K562 (cell line): ENCODE measurements around the gene MBD6. TPM values are rescaled to one million over a fixed set of nuclear protein-coding genes. Genes with fewer than 3 reads are reported as not detected.

Experiments
- ATF7 ChIP-seq: fragments of 450-650 bp; IDR thresholded peaks from 2 replicates; pipeline ENCODE4 v1.7.1; 2014; ENCODE audit warnings: mild to moderate bottlenecking, moderate library complexity
- CBFA2T2 ChIP-seq: fragments of 450-650 bp; conservative IDR thresholded peaks from 2 replicates; pipeline ENCODE4 v1.6.1; 2017; ENCODE audit warnings: mild to moderate bottlenecking
- CREB3L1 ChIP-seq: fragments of 450-650 bp; IDR thresholded peaks from 2 replicates; pipeline ENCODE4 v1.6.1; 2014; ENCODE audit warnings: low read depth, mild to moderate bottlenecking, moderate library complexity, borderline replicate concordance
- CTBP1 ChIP-seq: fragments of 450-650 bp; IDR thresholded peaks from 2 replicates; pipeline ENCODE4 v1.6.1; 2016; ENCODE audit warnings: borderline replicate concordance
- DIDO1 ChIP-seq: fragments of 450-650 bp; IDR thresholded peaks from 2 replicates; pipeline ENCODE4 v1.6.1; 2016; ENCODE audit warnings: low read depth, missing biosample characterization, missing genetic modification characterization
- ELF1 ChIP-seq: fragments of 200-800 bp; sonication (Bioruptor generic); IDR thresholded peaks from 2 replicates; pipeline ENCODE4 v1.6.1; 2016; ENCODE audit warnings: missing genetic modification characterization, missing compliant biosample characterization
- JUN ChIP-seq, 2 experiments: sonication (generic) in 1 of 2; formaldehyde crosslinking in 1 of 2; IDR thresholded peaks; 2 replicates each; pipeline versions ENCODE4 v1.6.1 to v1.8.0; 2012 to 2022; ENCODE audit warnings: borderline replicate concordance in 2 of 2, mild to moderate bottlenecking in 2 of 2, improper control_type of control experiment in 1 of 2, low read depth in 1 of 2, low read length in 1 of 2, missing genetic modification reagents in 1 of 2
- L3MBTL2 ChIP-seq: fragments of 450-650 bp; IDR thresholded peaks from 2 replicates; pipeline ENCODE4 v1.6.1; 2016; ENCODE audit warnings: mild to moderate bottlenecking, moderate library complexity
- MAFF ChIP-seq: IDR thresholded peaks from 2 replicates; pipeline ENCODE4 v1.6.1; 2012; ENCODE audit warnings: low read length, improper control_type of control experiment
- MYC ChIP-seq, 2 experiments: fragments of 250-450 bp in 1 of 2; sonication (Bioruptor Pico) in 1 of 2; IDR thresholded peaks; 2 replicates each; pipeline versions ENCODE4 v1.5.1 to v1.6.1; 2012 to 2021; ENCODE audit warnings: low read depth in 2 of 2, borderline replicate concordance in 1 of 2, improper control_type of control experiment in 1 of 2, low read length in 1 of 2, mild to moderate bottlenecking in 1 of 2, moderate library complexity in 1 of 2
- NFIX ChIP-seq: fragments of 250-450 bp; sonication (Bioruptor Pico); IDR thresholded peaks from 2 replicates; pipeline ENCODE4 v1.4.0; 2020; ENCODE audit warnings: low read depth, mild to moderate bottlenecking, moderate library complexity
- PHB ChIP-seq: fragments of 250-450 bp; sonication (Bioruptor Pico); IDR thresholded peaks from 2 replicates; pipeline ENCODE4 v1.5.0; 2021
- POLR2G ChIP-seq: fragments of 200-400 bp; formaldehyde crosslinking; IDR thresholded peaks from 2 replicates; pipeline ENCODE4 v1.6.1; 2017; ENCODE audit warnings: low read depth, mild to moderate bottlenecking, antibody characterized with exemption, low read length, moderate library complexity
- POLR2H ChIP-seq: IDR thresholded peaks from 2 replicates; pipeline ENCODE4 v1.6.1; 2016; ENCODE audit warnings: missing genetic modification characterization, low read depth, mild to moderate bottlenecking, control low read depth, missing compliant biosample characterization, moderate library complexity
- RAD21 ChIP-seq, 2 experiments: fragments of 250-450 bp in 1 of 2; fragments of 450-650 bp in 1 of 2; sonication (Bioruptor Pico) in 1 of 2; formaldehyde crosslinking in 1 of 2; IDR thresholded peaks in 1 of 2; conservative IDR thresholded peaks in 1 of 2; 2 replicates each; pipeline versions ENCODE4 v1.4.0 to v1.8.0; 2020 to 2022; ENCODE audit warnings: mild to moderate bottlenecking in 2 of 2, moderate library complexity in 1 of 2
- SIN3B ChIP-seq: fragments of 450-650 bp; IDR thresholded peaks from 2 replicates; pipeline ENCODE4 v1.6.1; 2017; ENCODE audit warnings: low read depth, mild to moderate bottlenecking, moderate library complexity
- SRSF3 ChIP-seq: fragments of 200-400 bp; formaldehyde crosslinking; IDR thresholded peaks from 2 replicates; pipeline ENCODE4 v1.6.1; 2016; ENCODE audit warnings: mild to moderate bottlenecking, low read length, moderate library complexity; ENCODE audit not compliant: insufficient read depth
- USF1 ChIP-seq: sonication (generic); formaldehyde crosslinking; IDR thresholded peaks from 2 replicates; pipeline ENCODE4 v1.9.0; 2022; ENCODE audit warnings: mild to moderate bottlenecking, missing genetic modification reagents
- ZBTB17 ChIP-seq: fragments of 450-650 bp; formaldehyde crosslinking; IDR thresholded peaks from 2 replicates; pipeline ENCODE4 v1.4.0; 2020; ENCODE audit warnings: mild to moderate bottlenecking
- ZNF280B ChIP-seq: fragments of 250-450 bp; sonication (Bioruptor Pico); IDR thresholded peaks from 2 replicates; pipeline ENCODE4 v1.5.1; 2021; ENCODE audit warnings: mild to moderate bottlenecking
- ZNF408 ChIP-seq: fragments of 250-450 bp; sonication (Bioruptor Pico); IDR thresholded peaks from 2 replicates; pipeline ENCODE4 v1.4.0; 2020; ENCODE audit warnings: low read depth, mild to moderate bottlenecking, moderate library complexity
- ZNF644 ChIP-seq: fragments of 200-800 bp; sonication (Bioruptor generic); IDR thresholded peaks from 2 replicates; pipeline ENCODE4 v1.6.1; 2016; ENCODE audit warnings: low read depth, missing genetic modification characterization, missing compliant biosample characterization
- ZNF766 ChIP-seq: fragments of 200-800 bp; sonication (Bioruptor generic); conservative IDR thresholded peaks from 2 replicates; pipeline ENCODE4 v1.6.1; 2016; ENCODE audit warnings: missing genetic modification characterization, missing compliant biosample characterization
- polyA plus RNA-seq, 8 experiments: library from polyadenylated mRNA; depleted of rRNA in 4 of 8; stranded (reverse) in 5 of 8; unstranded in 3 of 8; fragments of >200 nt; fragmentation: Nextera tagmentation in 2 of 8; fragmentation: Illumina TruSeq in 1 of 8; extraction: Ambion mirVana in 2 of 8; extraction: Trizol in 1 of 8; gene quantifications; 2 replicates each; pipeline versions ENCODE4 v1.2.1 to v1.2.3, GENCODE V29; 2011 to 2014; ENCODE audit warnings: inconsistent platforms in 1 of 8, missing spikeins in 1 of 8
- total RNA-seq, 7 experiments: library from RNA; depleted of rRNA in 6 of 7; stranded (reverse); fragments of >200 nt in 6 of 7; fragmentation: Illumina TruSeq in 2 of 7; extraction: Trizol in 2 of 7; gene quantifications; 2 replicates each; pipeline versions ENCODE4 v1.2.1 to v1.2.3, GENCODE V29; 2011 to 2021; ENCODE audit warnings: low replicate concordance in 1 of 7

Gene MBD6
- total and polyA plus RNA-seq, 9 of the 15 experiments (the other 6 are each of a cell fraction or from before 2014, with no cell fraction given), result 2.0 to 54.8 (median 3.8) TPM

GRCh38 chr12:57487597-57488401 is 34.8 kb upstream of the MBD6 start, which contains the start of gene MARS1 (continued):
- TF ChIP-seq DIDO1, result peak; percentile 57; the same call in 1 of the 2 replicates
- TF ChIP-seq PHB, result 0 out of 2 replicates have a peak, but pooled peaks have one; percentile 46
- peak; percentile 87; the same call in 1 of the 2 replicates for TF ChIP-seq ZNF766 (CRISPR knock-in tag)
- TF ChIP-seq SIN3B, result 0 out of 2 replicates have a peak, but pooled peaks have one; percentile 44
- TF ChIP-seq MYC (IDR thresholded peaks at IDR 0.05; ENCODE audit: low read depth, low read length), result peak; percentile 98
- TF ChIP-seq MYC (CRISPR knock-in tag; IDR thresholded peaks at IDR 0.05; ENCODE audit: borderline replicate concordance, low read depth), result peak; percentile 79; the same call in 1 of the 2 replicates
- TF ChIP-seq CTBP1, result 0 out of 2 replicates have a peak, but pooled peaks have one; percentile 31
- TF ChIP-seq MAFF, result no peak
- TF ChIP-seq ELF1 (tag), result peak; percentile 92
- peak; percentile 84 for TF ChIP-seq POLR2H (tag)
- peak; percentile 72; the same call in 1 of the 2 replicates for TF ChIP-seq JUN (IDR thresholded peaks at IDR 0.05; ENCODE audit: borderline replicate concordance, low read depth, low read length)
- no peak; the same call in 1 of the 2 replicates for TF ChIP-seq JUN (CRISPR knock-in tag; IDR thresholded peaks at IDR 0.05; ENCODE audit: borderline replicate concordance)
- TF ChIP-seq CREB3L1, result peak; percentile 91
- no peak for TF ChIP-seq ZNF280B (CRISPR knock-in tag)
- no peak for TF ChIP-seq NFIX (CRISPR knock-in tag)
- peak; percentile 99 for TF ChIP-seq POLR2G
- TF ChIP-seq L3MBTL2, result peak; percentile 67
- peak; percentile 46; the same call in 1 of the 2 replicates for TF ChIP-seq ZBTB17 (CRISPR knock-in tag)
- TF ChIP-seq ZNF644 (tag), result peak; percentile 90
- no peak for TF ChIP-seq CBFA2T2
- TF ChIP-seq RAD21 (CRISPR knock-in tag; conservative IDR thresholded peaks at IDR 0.05 in 1 of 2, IDR thresholded peaks at IDR 0.05 in 1 of 2), result peak in 1 of 2 experiments; percentile 24; a peak in 2 of 4 replicates
- no peak for TF ChIP-seq ZNF408 (CRISPR knock-in tag)
- peak; percentile 92 for TF ChIP-seq ATF7
- TF ChIP-seq SRSF3, result 0 out of 2 replicates have a peak, but pooled peaks have one; percentile 45
- TF ChIP-seq USF1 (CRISPR knock-in tag), result peak; percentile 55; the same call in 1 of the 2 replicates
